Effector memory CD4-positive, alpha-beta T cell (primary cell): Measurements from ENCODE around the gene TMEM201.

Experiments used
- DNase-seq, 3 donors: peaks; one replicate each; pipeline ENCODE4 v3.0.0-alpha.2; 2020
- H3K27ac ChIP-seq: 2 replicates; pipeline ENCODE4 v1.7.0; 2013; ENCODE audit warnings: mild to moderate bottlenecking, low read length, moderate library complexity; ENCODE audit not compliant: insufficient read depth, poor library complexity, severe bottlenecking
- H3K27me3 ChIP-seq: replicated peaks from 2 replicates; pipeline ENCODE4 v1.7.0; 2013; ENCODE audit warnings: mild to moderate bottlenecking, low read length; ENCODE audit not compliant: insufficient read depth, control insufficient read depth, poor library complexity, severe bottlenecking
- H3K36me3 ChIP-seq: 2 replicates; pipeline ENCODE4 v1.7.0; 2013; ENCODE audit warnings: mild to moderate bottlenecking, low read length, moderate library complexity; ENCODE audit not compliant: control insufficient read depth, insufficient read depth
- H3K4me1 ChIP-seq: 2 replicates; pipeline ENCODE4 v1.7.0; 2013; ENCODE audit warnings: low read length, mild to moderate bottlenecking; ENCODE audit not compliant: control insufficient read depth, insufficient read depth, poor library complexity, severe bottlenecking
- H3K4me3 ChIP-seq: 2 replicates; pipeline ENCODE4 v1.7.0; 2013; ENCODE audit warnings: low read length, low read depth, mild to moderate bottlenecking; ENCODE audit not compliant: insufficient read depth, poor library complexity, severe bottlenecking
- H3K9me3 ChIP-seq: 2 replicates; pipeline ENCODE4 v1.7.0; 2013; ENCODE audit warnings: mild to moderate bottlenecking, low read length, moderate library complexity; ENCODE audit not compliant: control insufficient read depth

The TMEM201 gene

GRCh38 chr1:9592510-9593075 is 3.9 kb downstream of the TMEM201 start:
- Histone ChIP-seq H3K27me3 (no peaks in the 10 kb centered on the region), H3K27ac (no peak overlapping the region), H3K36me3 (peaks cover 5% of the 10 kb centered on the region), H3K4me3 (no peak overlapping the region), H3K4me1 (peaks cover 23% of the 10 kb centered on the region), H3K9me3 (no peaks in the 10 kb centered on the region)
- no peak for DNase-seq

- H3K9me3 ChIP-seq = no peaks in the 10 kb centered on the region
- no peak for DNase-seq
- H3K27me3 ChIP-seq = no peaks in the 10 kb centered on the region
- H3K4me3 ChIP-seq = no peak overlapping the region
- no peak overlapping the region for H3K27ac ChIP-seq
- H3K36me3 ChIP-seq = peaks cover 10% of the 10 kb centered on the region
- peaks cover 22% of the 10 kb centered on the region for H3K4me1 ChIP-seq
These were observed 4.4 kb downstream of the TMEM201 start for GRCh38 chr1:9593147-9593491.

- DNase-seq = peak in 1 of 3 donors; percentile 11
- H3K4me1 ChIP-seq = peaks cover 20% of the 10 kb centered on the region
- no peaks in the 10 kb centered on the region for H3K9me3 ChIP-seq
- H3K4me3 ChIP-seq = no peak overlapping the region
- peaks cover 11% of the 10 kb centered on the region for H3K36me3 ChIP-seq
- no peak overlapping the region for H3K27ac ChIP-seq
- H3K27me3 ChIP-seq = no peaks in the 10 kb centered on the region
These were observed 5.1 kb downstream of the TMEM201 start for GRCh38 chr1:9593492-9594465.

GRCh38 chr1:9594471-9595155 is 5.9 kb downstream of the TMEM201 start:
- Histone ChIP-seq H3K9me3 (no peaks in the 10 kb centered on the region), H3K27me3 (no peaks in the 10 kb centered on the region), H3K4me1 (peaks cover 16% of the 10 kb centered on the region), H3K4me3 (no peak overlapping the region), H3K27ac (no peak overlapping the region), H3K36me3 (peaks cover 11% of the 10 kb centered on the region)
- no peak for DNase-seq

- Histone ChIP-seq H3K9me3 (no peaks in the 10 kb centered on the region), H3K27ac (no peak overlapping the region), H3K27me3 (no peaks in the 10 kb centered on the region), H3K4me3 (no peak overlapping the region), H3K4me1 (peaks cover 10% of the 10 kb centered on the region), H3K36me3 (peaks cover 11% of the 10 kb centered on the region)
- DNase-seq = no peak
These were observed 6.7 kb downstream of the TMEM201 start for GRCh38 chr1:9595156-9595967.

GRCh38 chr1:9595968-9596340 is 7.2 kb downstream of the TMEM201 start:
- Histone ChIP-seq H3K4me1 (peaks cover 10% of the 10 kb centered on the region), H3K4me3 (no peak overlapping the region), H3K27me3 (no peaks in the 10 kb centered on the region), H3K27ac (no peak overlapping the region), H3K36me3 (peaks cover 15% of the 10 kb centered on the region), H3K9me3 (no peaks in the 10 kb centered on the region)
- no peak for DNase-seq

GRCh38 chr1:9596415-9597123 is 7.9 kb downstream of the TMEM201 start:
- Histone ChIP-seq H3K27ac (no peak overlapping the region), H3K9me3 (no peaks in the 10 kb centered on the region), H3K4me3 (no peak overlapping the region), H3K27me3 (no peaks in the 10 kb centered on the region), H3K4me1 (peaks cover 10% of the 10 kb centered on the region), H3K36me3 (peaks cover 21% of the 10 kb centered on the region)
- no peak for DNase-seq

- no peak overlapping the region for H3K27ac ChIP-seq
- DNase-seq = no peak
- H3K4me3 ChIP-seq = no peak overlapping the region
- no peaks in the 10 kb centered on the region for H3K27me3 ChIP-seq
- H3K36me3 ChIP-seq = peaks cover 24% of the 10 kb centered on the region
- H3K9me3 ChIP-seq = no peaks in the 10 kb centered on the region
- peaks cover 10% of the 10 kb centered on the region for H3K4me1 ChIP-seq
These were observed 8.9 kb downstream of the TMEM201 start for GRCh38 chr1:9597361-9598315.
